ENCODE data around the gene RTKN. TPM values are rescaled to one million over a fixed set of nuclear protein-coding genes. Genes with fewer than 3 reads are reported as not detected.

Gene RTKN
- total and polyA plus RNA-seq, 2 of the 13 experiments (the other 11 are each of a cell fraction or from before 2014, with no cell fraction given): 159 to 166 TPM

DNA sequence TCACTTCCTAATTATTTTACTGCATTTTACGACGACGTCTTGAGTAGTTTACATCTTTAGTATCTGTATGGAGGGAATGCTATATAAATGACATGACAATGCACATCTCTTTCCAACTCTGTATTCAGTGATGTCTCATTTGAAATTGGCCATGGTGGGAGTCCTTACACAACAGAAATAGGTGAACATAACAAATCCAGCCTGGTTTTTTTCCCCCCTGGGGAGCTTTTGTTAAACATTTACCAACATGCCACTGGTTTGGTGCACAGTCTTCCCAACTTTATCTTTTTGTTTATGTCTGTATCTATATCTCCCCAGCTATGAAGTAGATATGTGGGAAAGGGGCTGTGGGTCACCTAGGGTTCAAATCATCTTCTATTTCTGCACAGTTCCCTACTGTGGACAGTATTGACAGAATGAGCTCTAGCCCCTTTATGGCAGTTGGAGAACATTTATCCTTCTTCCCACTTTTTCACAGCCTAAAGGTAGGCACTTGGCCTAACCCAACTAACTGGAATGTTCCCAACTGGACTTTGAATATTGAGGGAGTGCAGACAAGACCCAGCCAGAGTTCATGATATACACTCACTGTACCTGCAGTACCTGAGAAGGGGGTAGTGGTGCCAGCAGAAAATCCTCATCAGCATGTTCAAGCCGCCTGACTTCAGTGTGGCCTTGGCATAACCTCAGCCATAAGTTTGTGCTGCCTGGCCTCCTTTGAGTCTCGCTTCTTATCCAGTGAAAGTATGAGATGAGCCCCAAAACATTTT is 5.7 kb upstream of the RTKN start (continued):
- peak; percentile 48; the same call in 1 of the 2 replicates for TF ChIP-seq ARID4A (CRISPR knock-in tag; IDR thresholded peaks at IDR 0.05; ENCODE audit: borderline replicate concordance)
- no peak for TF ChIP-seq ESRRA (CRISPR knock-in tag; IDR thresholded peaks at IDR 0.05; ENCODE audit: low read depth)
- TF ChIP-seq NR1H2 (CRISPR knock-in tag; IDR thresholded peaks at IDR 0.05; ENCODE audit: borderline replicate concordance, low read depth): no peak
- TF ChIP-seq HNF1B (CRISPR knock-in tag; IDR thresholded peaks at IDR 0.05): peak; percentile 93
- TF ChIP-seq GATAD1 (CRISPR knock-in tag; IDR thresholded peaks at IDR 0.05): peak; percentile 21; the same call in 1 of the 2 replicates
- no peak for TF ChIP-seq ZNF460 (CRISPR knock-in tag; IDR thresholded peaks at IDR 0.05; ENCODE audit: borderline replicate concordance)
- TF ChIP-seq ZNF878 (CRISPR knock-in tag; IDR thresholded peaks at IDR 0.05): no peak
- no peak for TF ChIP-seq RBFOX2 (IDR thresholded peaks at IDR 0.05; ENCODE audit: low read depth, low read length)
- TF ChIP-seq, protein P1, sequence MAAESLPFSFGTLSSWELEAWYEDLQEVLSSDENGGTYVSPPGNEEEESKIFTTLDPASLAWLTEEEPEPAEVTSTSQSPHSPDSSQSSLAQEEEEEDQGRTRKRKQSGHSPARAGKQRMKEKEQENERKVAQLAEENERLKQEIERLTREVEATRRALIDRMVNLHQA (CRISPR knock-in tag; IDR thresholded peaks at IDR 0.05): no peak
- no peak for TF ChIP-seq ZNF432 (CRISPR knock-in tag; IDR thresholded peaks at IDR 0.05; ENCODE audit: borderline replicate concordance)
- TF ChIP-seq ZNF839 (CRISPR knock-in tag; IDR thresholded peaks at IDR 0.05; ENCODE audit: borderline replicate concordance): no peak
- TF ChIP-seq JUND (CRISPR knock-in tag; IDR thresholded peaks at IDR 0.05): no peak
- TF ChIP-seq ZNF556 (CRISPR knock-in tag; IDR thresholded peaks at IDR 0.05; ENCODE audit: borderline replicate concordance): no peak
- TF ChIP-seq ZNF660 (CRISPR knock-in tag; IDR thresholded peaks at IDR 0.05; ENCODE audit: borderline replicate concordance, low read depth): no peak
- no peak for TF ChIP-seq ELF3 (CRISPR knock-in tag; IDR thresholded peaks at IDR 0.05)
- peak; percentile 54; the same call in 1 of the 2 replicates for TF ChIP-seq NCOR1 (IDR thresholded peaks at IDR 0.05; ENCODE audit: borderline replicate concordance, low read length)
- TF ChIP-seq ZNF34 (CRISPR knock-in tag; IDR thresholded peaks at IDR 0.05; ENCODE audit: borderline replicate concordance): no peak
- TF ChIP-seq, protein P2, sequence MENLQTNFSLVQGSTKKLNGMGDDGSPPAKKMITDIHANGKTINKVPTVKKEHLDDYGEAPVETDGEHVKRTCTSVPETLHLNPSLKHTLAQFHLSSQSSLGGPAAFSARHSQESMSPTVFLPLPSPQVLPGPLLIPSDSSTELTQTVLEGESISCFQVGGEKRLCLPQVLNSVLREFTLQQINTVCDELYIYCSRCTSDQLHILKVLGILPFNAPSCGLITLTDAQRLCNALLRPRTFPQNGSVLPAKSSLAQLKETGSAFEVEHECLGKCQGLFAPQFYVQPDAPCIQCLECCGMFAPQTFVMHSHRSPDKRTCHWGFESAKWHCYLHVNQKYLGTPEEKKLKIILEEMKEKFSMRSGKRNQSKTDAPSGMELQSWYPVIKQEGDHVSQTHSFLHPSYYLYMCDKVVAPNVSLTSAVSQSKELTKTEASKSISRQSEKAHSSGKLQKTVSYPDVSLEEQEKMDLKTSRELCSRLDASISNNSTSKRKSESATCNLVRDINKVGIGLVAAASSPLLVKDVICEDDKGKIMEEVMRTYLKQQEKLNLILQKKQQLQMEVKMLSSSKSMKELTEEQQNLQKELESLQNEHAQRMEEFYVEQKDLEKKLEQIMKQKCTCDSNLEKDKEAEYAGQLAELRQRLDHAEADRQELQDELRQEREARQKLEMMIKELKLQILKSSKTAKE (CRISPR knock-in tag; IDR thresholded peaks at IDR 0.05; ENCODE audit: borderline replicate concordance): no peak; the same call in 1 of the 2 replicates
- TF ChIP-seq, protein P3, sequence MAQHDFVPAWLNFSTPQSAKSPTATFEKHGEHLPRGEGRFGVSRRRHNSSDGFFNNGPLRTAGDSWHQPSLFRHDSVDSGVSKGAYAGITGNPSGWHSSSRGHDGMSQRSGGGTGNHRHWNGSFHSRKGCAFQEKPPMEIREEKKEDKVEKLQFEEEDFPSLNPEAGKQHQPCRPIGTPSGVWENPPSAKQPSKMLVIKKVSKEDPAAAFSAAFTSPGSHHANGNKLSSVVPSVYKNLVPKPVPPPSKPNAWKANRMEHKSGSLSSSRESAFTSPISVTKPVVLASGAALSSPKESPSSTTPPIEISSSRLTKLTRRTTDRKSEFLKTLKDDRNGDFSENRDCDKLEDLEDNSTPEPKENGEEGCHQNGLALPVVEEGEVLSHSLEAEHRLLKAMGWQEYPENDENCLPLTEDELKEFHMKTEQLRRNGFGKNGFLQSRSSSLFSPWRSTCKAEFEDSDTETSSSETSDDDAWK (CRISPR knock-in tag; IDR thresholded peaks at IDR 0.05): no peak
